ENCODE data around the gene TMCC1. TPM values are rescaled to one million over a fixed set of nuclear protein-coding genes. Genes with fewer than 3 reads are reported as not detected.

Gene TMCC1
- total and polyA plus RNA-seq, 11 donors = 9.6 to 38.3 (median 22.6) TPM

DNA sequence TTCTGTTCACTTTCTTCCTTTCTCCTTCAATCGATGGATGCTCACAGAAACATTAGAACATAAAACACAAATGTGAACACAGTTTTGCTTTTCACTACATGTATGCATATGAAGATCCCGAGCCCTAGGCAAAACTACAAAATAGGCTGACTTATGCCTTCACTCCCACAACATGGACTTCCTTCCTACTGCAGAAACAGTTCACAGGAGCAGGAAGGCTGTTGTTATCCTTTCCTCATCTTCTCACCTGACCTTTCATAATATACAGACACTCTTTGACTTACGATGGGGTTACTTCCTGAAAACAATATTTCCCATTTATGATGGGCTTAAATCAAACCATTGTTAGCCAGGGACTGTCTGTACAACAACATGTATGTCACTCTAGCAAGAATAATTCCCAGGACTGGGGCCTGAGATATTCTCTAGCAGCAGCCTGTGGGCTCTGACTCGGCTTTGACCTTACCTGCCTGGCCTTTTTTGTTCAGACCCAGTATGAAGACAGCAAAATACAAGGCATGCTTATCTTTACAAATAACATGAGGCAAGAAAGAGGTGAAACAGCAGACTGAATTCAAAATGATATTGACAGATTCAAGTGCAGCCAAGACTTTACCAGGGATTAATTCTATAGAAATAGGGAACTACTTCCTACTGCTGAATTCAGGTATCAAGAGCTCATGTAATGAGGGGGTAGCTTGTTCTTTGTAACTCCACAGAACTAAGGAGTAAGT lies 235.2 kb downstream of the TMCC1 start:
- DNase-seq = no peak
- WGBS, 4 donors = 43 to 61% (median 50%) methylated on average over 4 of the region's 4 CpGs
- TF ChIP-seq POLR2A (IDR thresholded peaks at IDR 0.05) = no peak
- TF ChIP-seq, protein P1, sequence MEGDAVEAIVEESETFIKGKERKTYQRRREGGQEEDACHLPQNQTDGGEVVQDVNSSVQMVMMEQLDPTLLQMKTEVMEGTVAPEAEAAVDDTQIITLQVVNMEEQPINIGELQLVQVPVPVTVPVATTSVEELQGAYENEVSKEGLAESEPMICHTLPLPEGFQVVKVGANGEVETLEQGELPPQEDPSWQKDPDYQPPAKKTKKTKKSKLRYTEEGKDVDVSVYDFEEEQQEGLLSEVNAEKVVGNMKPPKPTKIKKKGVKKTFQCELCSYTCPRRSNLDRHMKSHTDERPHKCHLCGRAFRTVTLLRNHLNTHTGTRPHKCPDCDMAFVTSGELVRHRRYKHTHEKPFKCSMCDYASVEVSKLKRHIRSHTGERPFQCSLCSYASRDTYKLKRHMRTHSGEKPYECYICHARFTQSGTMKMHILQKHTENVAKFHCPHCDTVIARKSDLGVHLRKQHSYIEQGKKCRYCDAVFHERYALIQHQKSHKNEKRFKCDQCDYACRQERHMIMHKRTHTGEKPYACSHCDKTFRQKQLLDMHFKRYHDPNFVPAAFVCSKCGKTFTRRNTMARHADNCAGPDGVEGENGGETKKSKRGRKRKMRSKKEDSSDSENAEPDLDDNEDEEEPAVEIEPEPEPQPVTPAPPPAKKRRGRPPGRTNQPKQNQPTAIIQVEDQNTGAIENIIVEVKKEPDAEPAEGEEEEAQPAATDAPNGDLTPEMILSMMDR (IDR thresholded peaks at IDR 0.05) = no peak
- H3K4me3 ChIP-seq = no peak overlapping the region
- peaks cover 10 to 58% (median 31%) of the 10 kb centered on the region in 12 donors for H3K4me1 ChIP-seq
- ATAC-seq = no peak
- no peaks in the 10 kb centered on the region for H3K27me3 ChIP-seq
- H3K36me3 ChIP-seq = peaks cover 0 to 17% (median 11%) of the 10 kb centered on the region in 9 donors
- intact Hi-C loops (cut with DNase I) = no loop called here
- H3K27ac ChIP-seq = peak overlapping the region in 9 of 12 donors; percentile 11 to 67 (median 41)
- no peaks in the 10 kb centered on the region for H3K9me3 ChIP-seq

DNA sequence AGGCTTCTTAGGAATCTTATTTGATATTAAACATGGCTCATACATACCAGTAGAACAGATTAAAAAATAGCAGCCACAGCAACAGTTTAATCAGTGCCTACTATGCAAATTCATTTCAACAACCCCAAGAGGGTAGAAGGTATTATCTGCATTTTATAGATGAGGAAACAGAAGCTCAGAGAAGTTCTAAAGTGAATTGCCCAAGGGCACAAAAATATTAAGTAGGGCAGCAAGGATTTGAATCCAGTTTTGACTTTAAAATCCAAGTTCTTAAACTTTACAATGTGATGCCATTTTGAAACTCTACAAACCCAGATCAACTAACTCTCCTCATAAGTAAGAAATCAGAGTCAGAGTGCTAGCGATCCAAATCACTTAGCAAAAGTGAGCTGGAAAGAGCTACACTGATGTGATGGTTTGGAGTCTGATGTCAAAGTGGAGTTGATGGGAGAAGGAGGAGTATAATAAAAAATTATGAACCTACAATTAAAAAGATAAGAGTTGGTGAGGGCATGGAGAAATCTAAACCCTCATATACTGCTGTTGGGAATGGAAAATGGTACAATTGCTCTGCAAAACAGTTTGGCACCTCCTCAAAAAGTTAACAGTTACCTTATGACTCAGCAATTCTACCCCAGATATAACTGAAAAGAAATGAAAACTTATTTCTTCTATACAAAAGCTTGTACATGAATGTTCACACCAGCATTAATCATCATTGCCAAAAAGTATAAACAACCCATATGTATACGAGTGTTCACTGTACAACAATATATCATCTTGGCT lies 236.1 kb downstream of the TMCC1 start:
- peak overlapping the region in 10 of 12 donors; percentile 11 to 67 (median 39) for H3K27ac ChIP-seq
- DNase-seq (no peak), ATAC-seq (no peak)
- peaks cover 0 to 22% (median 11%) of the 10 kb centered on the region in 9 donors for H3K36me3 ChIP-seq
- intact Hi-C loops (cut with DNase I) = no loop called here
- no peak overlapping the region for H3K4me3 ChIP-seq
- H3K9me3 ChIP-seq = no peaks in the 10 kb centered on the region
- H3K27me3 ChIP-seq = no peaks in the 10 kb centered on the region
- peaks cover 10 to 49% (median 25%) of the 10 kb centered on the region in 12 donors for H3K4me1 ChIP-seq
- WGBS, 4 donors = 76 to 88% (median 82%) methylated on average over 2 of the region's 2 CpGs
- TF ChIP-seq, protein P1 (IDR thresholded peaks at IDR 0.05) = no peak
- no peak for TF ChIP-seq POLR2A (IDR thresholded peaks at IDR 0.05)

DNA sequence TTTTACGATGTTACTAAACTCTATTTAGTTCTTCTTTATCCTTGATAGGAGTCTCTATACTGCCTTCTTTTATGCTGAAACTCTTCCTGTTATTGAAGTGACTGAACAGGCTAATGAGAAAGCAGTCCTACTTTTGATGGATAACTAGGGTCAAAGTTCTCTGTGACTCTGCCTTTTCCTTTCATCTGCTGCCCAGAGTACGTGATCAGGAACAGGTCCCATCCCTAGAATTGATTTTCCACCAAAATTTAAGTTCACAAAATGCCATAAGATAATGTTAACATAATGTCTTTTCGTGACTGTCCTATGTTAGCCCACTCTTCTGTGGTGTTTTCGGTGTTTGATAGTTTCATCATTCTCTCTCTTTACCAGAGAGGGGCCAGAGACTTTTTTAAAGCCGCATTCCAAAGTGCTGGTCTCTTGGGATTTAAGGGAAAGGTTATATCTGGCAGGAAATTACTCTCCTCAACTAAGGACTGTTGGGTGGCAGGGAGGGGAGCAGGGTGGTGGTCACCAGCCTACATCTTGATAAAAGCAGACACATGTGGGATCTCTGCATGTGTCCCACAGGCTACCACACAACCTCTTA lies 236.8 kb downstream of the TMCC1 start:
- peak in 1 of 4 donors; percentile 24 for ATAC-seq
- no peak for DNase-seq
- no peaks in the 10 kb centered on the region for H3K27me3 ChIP-seq
- no peaks in the 10 kb centered on the region for H3K9me3 ChIP-seq
- peaks cover 10 to 49% (median 29%) of the 10 kb centered on the region in 12 donors for H3K4me1 ChIP-seq
- intact Hi-C loops (cut with DNase I) = no loop called here
- H3K4me3 ChIP-seq = no peak overlapping the region
- peaks cover 0 to 26% (median 11%) of the 10 kb centered on the region in 9 donors for H3K36me3 ChIP-seq
- peak overlapping the region in 4 of 12 donors; percentile 23 to 47 (median 36) for H3K27ac ChIP-seq
- 72 to 78% (median 76%) methylated on average over 5 of the region's 5 CpGs for WGBS, 4 donors
- TF ChIP-seq, protein P1 (IDR thresholded peaks at IDR 0.05) = no peak
- no peak for TF ChIP-seq POLR2A (IDR thresholded peaks at IDR 0.05)

DNA sequence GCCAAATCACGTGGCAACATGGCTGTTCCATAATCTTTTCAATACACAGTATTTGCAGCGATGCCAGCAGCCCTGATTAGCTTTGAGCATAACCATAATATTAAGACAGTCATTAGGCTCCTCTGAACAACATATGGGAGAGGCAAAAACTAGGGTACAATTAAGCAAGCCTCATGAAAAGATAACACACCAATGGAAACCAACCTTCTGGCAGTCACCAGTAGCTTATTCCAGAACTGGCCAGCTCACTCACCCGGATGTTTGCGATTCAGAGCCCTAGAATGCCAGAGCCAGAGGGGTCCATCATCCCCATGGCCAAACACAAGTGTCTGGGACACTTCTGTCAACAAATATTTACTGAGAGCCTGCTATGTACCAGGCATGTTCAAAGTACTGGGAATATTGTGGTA lies 238.2 kb downstream of the TMCC1 start:
- H3K36me3 ChIP-seq = peaks cover 0 to 38% (median 18%) of the 10 kb centered on the region in 9 donors
- no peak overlapping the region for H3K27ac ChIP-seq
- DNase-seq = no peak
- 84 to 92% (median 91%) methylated on average over 4 of the region's 4 CpGs for WGBS, 4 donors
- no peak for ATAC-seq
- no peak overlapping the region for H3K4me3 ChIP-seq
- TF ChIP-seq, protein P1 (IDR thresholded peaks at IDR 0.05) = no peak
- no peak for TF ChIP-seq POLR2A (IDR thresholded peaks at IDR 0.05)
- H3K27me3 ChIP-seq = no peaks in the 10 kb centered on the region
- H3K4me1 ChIP-seq = peaks cover 10 to 53% (median 37%) of the 10 kb centered on the region in 12 donors
- intact Hi-C loops (cut with DNase I) = no loop called here
- H3K9me3 ChIP-seq = no peaks in the 10 kb centered on the region
